ENCODE data around the gene RHOB. TPM values are rescaled to one million over a fixed set of nuclear protein-coding genes. Genes with fewer than 3 reads are reported as not detected.
"Not testable (repeated sequence)": the region's sequence is repeated elsewhere in the genome, so short reads cannot be mapped to it uniquely, and the experiment has no call there.

The RHOB gene
- total RNA-seq, 1 donor from 2014 or later = 193 TPM

- intact Hi-C loops (cut with micrococcal nuclease) = no loop called here
- TF ChIP-seq CTCF (IDR thresholded peaks at IDR 0.05; ENCODE audit: borderline replicate concordance) = peak; percentile 89
- DNase-seq = peak; percentile 90
- no peak overlapping the region for H3K4me3 ChIP-seq
- H3K9me3 ChIP-seq (replicated peaks) = peaks cover 29% of the 10 kb centered on the region
- no peaks in the 10 kb centered on the region for H3K36me3 ChIP-seq
- peak overlapping the region; percentile 47 for H3K27ac ChIP-seq (replicated peaks)
- no peaks in the 10 kb centered on the region for H3K4me1 ChIP-seq
- no peaks in the 10 kb centered on the region for H3K27me3 ChIP-seq (ENCODE audit: low read depth)
Observed at GRCh38 chr2:20411361-20411894, 35.4 kb upstream of the RHOB start.

GRCh38 chr2:20414806-20415205 lies 32.1 kb upstream of the RHOB start:
- Histone ChIP-seq H3K27ac (replicated peaks) (no peak overlapping the region), H3K36me3 (no peaks in the 10 kb centered on the region), H3K4me3 (no peak overlapping the region), H3K4me1 (peaks cover 2% of the 10 kb centered on the region), H3K27me3 (ENCODE audit: low read depth) (no peaks in the 10 kb centered on the region), H3K9me3 (replicated peaks) (peaks cover 9% of the 10 kb centered on the region)
- intact Hi-C loops (cut with micrococcal nuclease) = no loop called here
- DNase-seq = no peak
- no peak for TF ChIP-seq CTCF (IDR thresholded peaks at IDR 0.05; ENCODE audit: borderline replicate concordance)

- no peak for DNase-seq
- Histone ChIP-seq H3K9me3 (replicated peaks) (peaks cover 1% of the 10 kb centered on the region), H3K4me1 (peaks cover 6% of the 10 kb centered on the region), H3K36me3 (no peaks in the 10 kb centered on the region), H3K4me3 (no peak overlapping the region), H3K27ac (replicated peaks) (no peak overlapping the region), H3K27me3 (ENCODE audit: low read depth) (no peaks in the 10 kb centered on the region)
- intact Hi-C loops (cut with micrococcal nuclease) = no loop called here
- no peak for TF ChIP-seq CTCF (IDR thresholded peaks at IDR 0.05; ENCODE audit: borderline replicate concordance)
Observed at GRCh38 chr2:20415511-20415918, 31.4 kb upstream of the RHOB start.

- TF ChIP-seq CTCF (IDR thresholded peaks at IDR 0.05; ENCODE audit: borderline replicate concordance) = no peak
- no peaks in the 10 kb centered on the region for H3K36me3 ChIP-seq
- no peaks in the 10 kb centered on the region for H3K27me3 ChIP-seq (ENCODE audit: low read depth)
- H3K4me3 ChIP-seq = no peak overlapping the region
- DNase-seq = no peak
- H3K4me1 ChIP-seq = peaks cover 15% of the 10 kb centered on the region
- no peak overlapping the region for H3K27ac ChIP-seq (replicated peaks)
- no peaks in the 10 kb centered on the region for H3K9me3 ChIP-seq (replicated peaks)
- intact Hi-C loops (cut with micrococcal nuclease) = no loop called here
Observed at GRCh38 chr2:20416723-20417122, 30.2 kb upstream of the RHOB start.

- peaks cover 21% of the 10 kb centered on the region for H3K4me1 ChIP-seq
- H3K36me3 ChIP-seq; H3K27ac ChIP-seq (replicated peaks); H3K27me3 ChIP-seq (ENCODE audit: low read depth); H3K9me3 ChIP-seq (replicated peaks); intact Hi-C loops (cut with micrococcal nuclease); H3K4me3 ChIP-seq; DNase-seq: not testable (repeated sequence)
Observed at GRCh38 chr2:20417230-20417821, 29.5 kb upstream of the RHOB start.

GRCh38 chr2:20418519-20418918 lies 28.4 kb upstream of the RHOB start:
- intact Hi-C loops (cut with micrococcal nuclease) = no loop called here
- Histone ChIP-seq H3K4me1 (peaks cover 33% of the 10 kb centered on the region), H3K9me3 (replicated peaks) (no peaks in the 10 kb centered on the region), H3K27ac (replicated peaks) (peak overlapping the region; percentile 69), H3K4me3 (no peak overlapping the region), H3K36me3 (no peaks in the 10 kb centered on the region), H3K27me3 (ENCODE audit: low read depth) (no peaks in the 10 kb centered on the region)
- DNase-seq = no peak
- TF ChIP-seq CTCF (IDR thresholded peaks at IDR 0.05; ENCODE audit: borderline replicate concordance) = no peak
